ENCODE results near the gene ZNF519. TPM values are rescaled to one million over a fixed set of nuclear protein-coding genes. Genes with fewer than 3 reads are reported as not detected.
A peak's percentile ranks its signal among the peaks of the same experiment; 100 is the strongest.
"Not testable (repeated sequence)": the region's sequence is repeated elsewhere in the genome, so short reads cannot be mapped to it uniquely, and the experiment has no call there.

Gene ZNF519
- total RNA-seq, 4 donors from 2014 or later, result 1.7 to 5.8 (median 3.7) TPM

GRCh38 chr18:14145021-14145420 is 12.8 kb upstream of the ZNF519 start:
- H3K36me3 ChIP-seq, H3K4me1 ChIP-seq, H3K27ac ChIP-seq, H3K9me3 ChIP-seq, H3K27me3 ChIP-seq, H3K4me3 ChIP-seq: not testable (repeated sequence)
- WGBS, result 100% methylated on average over 1 of the region's 6 CpGs
- peak in 1 of 2 donors; percentile 42 for DNase-seq (ENCODE audit: low spot score in 2 of 2)

DNA sequence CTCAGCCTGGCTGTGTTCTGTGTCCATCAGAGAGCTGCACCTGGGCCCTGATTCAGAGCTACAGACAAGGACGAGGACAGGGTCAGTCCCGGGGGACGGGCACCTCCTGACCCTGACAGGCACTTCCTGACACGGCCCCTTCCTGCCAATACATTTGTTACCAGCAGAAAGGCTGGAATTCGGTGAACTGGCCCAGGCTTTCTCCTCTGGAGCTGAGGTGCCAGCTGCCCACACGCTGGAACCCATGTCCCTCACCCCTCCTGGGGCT is 12.3 kb upstream of the ZNF519 start:
- 80% methylated on average over 1 of the region's 6 CpGs for WGBS
- Histone ChIP-seq H3K27me3 (no peaks in the 10 kb centered on the region), H3K4me3 (no peak overlapping the region), H3K36me3 (no peaks in the 10 kb centered on the region), H3K27ac (no peak overlapping the region), H3K9me3 (no peaks in the 10 kb centered on the region), H3K4me1 (no peaks in the 10 kb centered on the region)
- TF ChIP-seq POLR2AphosphoS5 (IDR thresholded peaks at IDR 0.05) (no peak), EP300 (IDR thresholded peaks at IDR 0.05) (no peak), CTCF (IDR thresholded peaks at IDR 0.05) (no peak), POLR2A (IDR thresholded peaks at IDR 0.05) (no peak)
- no peak for DNase-seq (ENCODE audit: low spot score in 2 of 2)

DNA sequence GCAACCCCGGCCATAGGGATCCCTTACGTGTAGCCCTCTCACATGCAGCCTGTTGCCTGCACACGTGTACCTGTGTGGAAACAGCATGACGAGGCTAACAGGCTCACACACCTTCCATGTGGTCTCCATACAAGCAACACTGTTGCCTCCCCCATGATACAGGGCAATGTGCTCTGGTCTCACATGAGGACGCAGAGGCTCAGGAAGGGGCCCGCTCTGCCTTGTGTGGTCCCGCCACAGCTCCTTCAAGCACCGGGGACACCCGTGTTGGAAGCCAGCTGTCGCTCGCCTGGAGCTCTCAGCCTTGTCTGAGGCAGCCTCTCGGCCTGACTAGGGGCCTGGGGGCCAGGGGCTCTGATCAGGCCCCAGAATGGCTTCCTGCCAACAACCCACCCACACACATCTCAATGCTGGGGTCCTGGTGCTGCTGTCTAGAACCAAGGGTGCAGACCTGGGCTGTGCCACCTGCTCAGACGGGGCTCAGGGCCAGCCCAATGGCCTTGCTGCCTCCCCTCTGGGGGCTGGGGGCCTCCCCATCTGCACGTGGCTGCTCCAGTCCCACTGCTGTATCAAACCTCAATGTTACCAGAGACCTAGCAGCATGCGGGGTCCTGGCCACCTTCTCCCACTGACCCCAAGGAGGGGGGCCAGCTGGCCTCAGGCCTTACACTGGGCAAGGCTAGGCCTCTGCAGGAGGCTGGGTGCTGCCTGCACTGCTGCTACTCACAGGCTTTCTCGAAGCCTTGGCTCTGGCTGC is 11.8 kb upstream of the ZNF519 start:
- H3K4me3 ChIP-seq; H3K27me3 ChIP-seq; H3K4me1 ChIP-seq; H3K27ac ChIP-seq; H3K9me3 ChIP-seq; H3K36me3 ChIP-seq; DNase-seq (ENCODE audit: low spot score in 2 of 2): not testable (repeated sequence)
- 84% methylated on average over 6 of the region's 16 CpGs for WGBS

GRCh38 chr18:14143396-14143795 is 11.2 kb upstream of the ZNF519 start:
- not testable (repeated sequence) for H3K4me3 ChIP-seq; H3K4me1 ChIP-seq; H3K36me3 ChIP-seq; H3K9me3 ChIP-seq; H3K27me3 ChIP-seq; H3K27ac ChIP-seq; DNase-seq (ENCODE audit: low spot score in 2 of 2)
- 86% methylated on average over 12 of the region's 17 CpGs for WGBS

DNA sequence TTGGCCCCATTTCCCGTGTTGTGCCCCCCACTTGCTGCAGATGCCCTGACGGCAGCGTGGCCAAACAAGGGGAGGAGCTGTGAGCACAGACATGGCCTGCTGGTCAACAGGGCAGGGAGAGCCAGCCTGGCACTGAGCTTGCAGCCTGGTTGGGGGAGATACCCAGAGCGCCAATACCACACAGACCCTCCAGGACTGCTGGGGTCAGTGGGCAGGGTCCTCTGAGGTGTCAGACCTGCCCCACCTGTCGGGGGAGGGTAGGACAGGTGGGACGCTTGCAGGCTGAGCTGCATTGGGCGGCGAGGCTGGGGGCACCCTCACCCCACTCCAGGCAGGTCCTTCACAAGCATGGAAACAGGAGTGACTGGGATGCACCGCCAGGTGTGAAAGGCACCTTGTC is 9.9 kb upstream of the ZNF519 start:
- not testable (repeated sequence) for H3K36me3 ChIP-seq; DNase-seq (ENCODE audit: low spot score in 2 of 2); H3K9me3 ChIP-seq; H3K27me3 ChIP-seq; H3K4me3 ChIP-seq; H3K27ac ChIP-seq; H3K4me1 ChIP-seq
- WGBS, result no CpG with 5 or more reads among the region's 9 CpGs

- not testable (repeated sequence) for H3K27ac ChIP-seq; H3K9me3 ChIP-seq; H3K27me3 ChIP-seq; H3K4me3 ChIP-seq; H3K4me1 ChIP-seq; DNase-seq (ENCODE audit: low spot score in 2 of 2); H3K36me3 ChIP-seq
- WGBS, result 79% methylated on average over 2 of the region's 2 CpGs
Measured at GRCh38 chr18:14139583-14139982, 7.3 kb upstream of the ZNF519 start.

DNA sequence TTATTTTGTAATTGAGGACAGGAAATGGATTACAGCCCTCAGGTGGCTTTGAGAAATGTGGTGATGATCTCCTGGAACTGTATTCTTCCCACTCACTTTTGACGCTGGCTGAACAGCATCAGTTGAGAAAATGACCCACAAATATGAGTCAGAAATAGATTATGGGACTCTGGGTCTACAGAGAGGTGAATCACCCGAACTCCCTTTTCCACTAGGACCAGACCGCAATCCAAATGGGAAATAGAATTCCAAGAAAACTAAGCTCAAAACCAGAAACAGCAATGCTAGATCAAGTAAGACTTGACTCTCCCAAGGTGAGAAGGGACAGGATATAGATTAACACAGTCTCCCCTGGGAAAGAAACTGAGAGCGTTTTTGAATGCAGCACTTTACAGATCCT is 5.7 kb upstream of the ZNF519 start:
- whole genome bisulfite sequencing, result 80% methylated on average over 4 of the region's 4 CpGs
- H3K9me3 ChIP-seq; DNase-seq (ENCODE audit: low spot score in 2 of 2); H3K4me1 ChIP-seq; H3K36me3 ChIP-seq; H3K27ac ChIP-seq; H3K4me3 ChIP-seq; H3K27me3 ChIP-seq: not testable (repeated sequence)

DNA sequence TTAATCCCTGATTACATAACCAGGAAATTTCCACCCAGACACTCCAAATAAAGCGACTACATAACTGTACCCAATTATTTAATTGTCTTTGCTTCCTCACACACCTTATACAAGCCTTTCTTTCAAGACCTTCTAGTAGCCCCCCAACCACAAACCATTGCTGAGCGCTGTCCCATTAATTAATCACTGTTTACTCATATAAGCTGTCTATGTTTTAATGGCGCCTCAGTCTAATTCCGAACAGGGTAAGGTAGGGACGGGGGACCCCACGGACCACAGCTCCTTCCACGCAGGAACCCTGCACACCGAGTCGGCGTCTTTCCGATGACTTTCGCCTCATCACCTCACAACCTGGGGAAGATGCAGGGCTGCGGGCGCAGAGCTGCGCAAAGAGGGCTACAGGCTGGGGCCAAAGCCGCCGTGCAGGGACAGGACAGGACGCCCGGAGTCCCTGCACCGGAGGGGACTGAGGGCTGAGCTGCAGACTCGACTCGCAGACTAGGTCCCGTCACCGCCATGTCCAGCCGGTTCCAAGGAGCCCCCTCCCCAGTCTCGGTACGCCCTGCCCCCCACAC is 452 bp downstream of the ZNF519 start:
- not testable (repeated sequence) for H3K4me1 ChIP-seq; H3K9me3 ChIP-seq; DNase-seq (ENCODE audit: low spot score in 2 of 2); H3K27ac ChIP-seq; H3K36me3 ChIP-seq; H3K27me3 ChIP-seq
- WGBS, result 1% methylated on average over 7 of the region's 27 CpGs
- H3K4me3 ChIP-seq, result peak overlapping the region; percentile 70

DNA sequence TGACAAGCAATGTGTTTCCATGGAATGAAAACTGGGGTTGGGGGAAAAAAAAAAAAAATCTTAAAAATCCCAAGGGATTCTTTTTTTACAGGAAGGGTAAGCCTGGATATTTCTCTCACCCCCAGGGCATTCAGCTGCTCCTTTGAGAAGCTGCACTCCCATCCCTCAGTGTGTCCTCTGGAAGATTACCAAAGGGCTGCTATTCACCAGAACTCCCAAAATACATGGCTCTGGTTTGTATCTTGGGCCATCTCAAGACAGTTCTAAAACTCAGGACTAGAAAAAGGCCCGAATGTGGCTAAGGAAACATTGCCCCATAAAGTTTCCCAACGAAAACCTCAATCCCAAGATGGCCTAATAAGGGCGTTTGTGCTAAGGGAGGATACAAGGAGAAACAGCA is 1.4 kb downstream of the ZNF519 start:
- H3K27ac ChIP-seq, H3K4me1 ChIP-seq: not testable (repeated sequence)

More for the DNA sequence above, 1.4 kb downstream of the ZNF519 start:
- not testable (repeated sequence) for H3K4me3 ChIP-seq; H3K27me3 ChIP-seq; H3K36me3 ChIP-seq; DNase-seq (ENCODE audit: low spot score in 2 of 2); H3K9me3 ChIP-seq
- 9% methylated on average over 1 of the region's 3 CpGs for WGBS
